Activated CD4-positive, CD25-positive, alpha-beta regulatory T cell (primary cell): ENCODE data around the gene ESRRA.
A peak's percentile ranks its signal among the peaks of the same experiment; 100 is the strongest.
"Not testable (repeated sequence)": the region's sequence is repeated elsewhere in the genome, so short reads cannot be mapped to it uniquely, and the experiment has no call there.

Experiments
- DNase-seq, 4 experiments: peaks; one replicate each; lab custom pipeline; 2025; lab: John Stamatoyannopoulos, UW

The ESRRA gene

DNA sequence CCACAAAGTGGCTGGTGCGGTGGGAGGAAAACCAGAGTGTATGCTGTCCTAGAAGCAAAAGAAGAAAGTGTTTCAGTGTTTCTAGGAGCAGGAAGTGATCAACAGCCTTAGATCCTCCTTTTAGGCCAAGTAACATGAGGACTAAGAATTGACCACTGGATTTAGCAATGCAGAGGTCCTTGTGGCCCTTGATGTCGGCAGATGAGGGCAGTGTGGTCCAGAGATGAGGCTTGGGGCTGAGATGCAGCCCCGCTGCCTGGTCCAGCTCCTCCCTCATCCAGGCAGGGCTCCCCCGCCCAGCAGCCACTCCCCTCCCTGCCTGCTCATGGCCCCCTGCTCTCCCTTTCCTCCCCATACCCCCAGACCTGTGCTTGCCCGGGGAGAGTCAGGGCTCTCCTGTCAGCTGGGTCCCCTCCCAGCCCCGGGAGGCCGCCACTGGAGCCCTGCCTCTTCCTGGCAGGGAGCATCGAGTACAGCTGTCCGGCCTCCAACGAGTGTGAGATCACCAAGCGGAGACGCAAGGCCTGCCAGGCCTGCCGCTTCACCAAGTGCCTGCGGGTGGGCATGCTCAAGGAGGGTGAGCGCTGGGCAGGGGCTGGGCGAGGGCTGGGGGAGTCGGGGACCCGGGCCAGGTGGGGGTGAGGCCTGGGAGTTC, 8.3 kb downstream of the ESRRA start:
- DNase-seq = no peak

DNA sequence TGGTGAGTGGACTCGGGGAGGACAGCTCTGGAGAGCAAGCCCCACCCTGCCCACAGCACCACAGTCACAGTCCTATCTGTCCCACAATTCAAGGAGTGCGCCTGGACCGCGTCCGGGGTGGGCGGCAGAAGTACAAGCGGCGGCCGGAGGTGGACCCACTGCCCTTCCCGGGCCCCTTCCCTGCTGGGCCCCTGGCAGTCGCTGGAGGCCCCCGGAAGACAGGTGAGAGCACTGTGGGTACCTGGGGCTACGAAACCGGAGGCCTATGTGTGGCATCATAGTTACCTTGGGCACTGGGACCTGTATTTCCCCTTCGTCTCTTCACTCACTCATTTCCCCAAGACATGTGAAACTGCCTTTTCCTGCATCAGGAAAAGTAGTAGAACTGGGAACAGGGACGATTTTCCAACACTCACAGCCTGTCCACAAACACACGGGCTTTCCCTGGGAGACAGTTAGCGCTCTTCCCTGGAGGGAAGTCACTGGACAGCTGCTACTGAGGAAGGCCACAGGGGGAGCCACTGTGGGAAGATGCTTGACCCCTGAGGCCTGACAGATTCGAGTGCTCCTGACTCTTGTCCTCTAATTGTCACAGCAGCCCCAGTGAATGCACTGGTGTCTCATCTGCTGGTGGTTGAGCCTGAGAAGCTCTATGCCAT, 9.0 kb downstream of the ESRRA start:
- no peak for DNase-seq

DNA sequence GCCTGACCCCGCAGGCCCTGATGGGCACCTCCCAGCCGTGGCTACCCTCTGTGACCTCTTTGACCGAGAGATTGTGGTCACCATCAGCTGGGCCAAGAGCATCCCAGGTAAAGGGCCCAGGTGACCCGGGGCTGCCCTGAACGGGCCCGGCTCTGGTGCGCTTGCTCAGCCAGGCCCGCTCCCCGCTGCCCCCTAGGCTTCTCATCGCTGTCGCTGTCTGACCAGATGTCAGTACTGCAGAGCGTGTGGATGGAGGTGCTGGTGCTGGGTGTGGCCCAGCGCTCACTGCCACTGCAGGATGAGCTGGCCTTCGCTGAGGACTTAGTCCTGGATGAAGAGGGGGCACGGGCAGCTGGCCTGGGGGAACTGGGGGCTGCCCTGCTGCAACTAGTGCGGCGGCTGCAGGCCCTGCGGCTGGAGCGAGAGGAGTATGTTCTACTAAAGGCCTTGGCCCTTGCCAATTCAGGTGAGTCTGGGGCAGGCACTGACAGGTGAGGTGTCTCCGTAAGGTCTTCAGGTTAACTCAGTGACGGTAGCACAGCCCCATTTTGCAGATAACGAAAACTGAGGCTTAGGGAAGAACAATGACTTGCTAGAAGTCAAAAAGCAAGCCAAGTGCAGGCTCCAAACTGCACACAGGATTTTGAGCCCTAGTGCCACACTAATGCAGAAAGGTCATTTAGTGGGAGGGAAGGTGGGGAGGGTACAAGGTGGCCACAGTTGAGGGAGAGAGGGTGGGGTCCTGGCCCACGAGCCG, 9.7 kb downstream of the ESRRA start:
- DNase-seq = no peak

DNA sequence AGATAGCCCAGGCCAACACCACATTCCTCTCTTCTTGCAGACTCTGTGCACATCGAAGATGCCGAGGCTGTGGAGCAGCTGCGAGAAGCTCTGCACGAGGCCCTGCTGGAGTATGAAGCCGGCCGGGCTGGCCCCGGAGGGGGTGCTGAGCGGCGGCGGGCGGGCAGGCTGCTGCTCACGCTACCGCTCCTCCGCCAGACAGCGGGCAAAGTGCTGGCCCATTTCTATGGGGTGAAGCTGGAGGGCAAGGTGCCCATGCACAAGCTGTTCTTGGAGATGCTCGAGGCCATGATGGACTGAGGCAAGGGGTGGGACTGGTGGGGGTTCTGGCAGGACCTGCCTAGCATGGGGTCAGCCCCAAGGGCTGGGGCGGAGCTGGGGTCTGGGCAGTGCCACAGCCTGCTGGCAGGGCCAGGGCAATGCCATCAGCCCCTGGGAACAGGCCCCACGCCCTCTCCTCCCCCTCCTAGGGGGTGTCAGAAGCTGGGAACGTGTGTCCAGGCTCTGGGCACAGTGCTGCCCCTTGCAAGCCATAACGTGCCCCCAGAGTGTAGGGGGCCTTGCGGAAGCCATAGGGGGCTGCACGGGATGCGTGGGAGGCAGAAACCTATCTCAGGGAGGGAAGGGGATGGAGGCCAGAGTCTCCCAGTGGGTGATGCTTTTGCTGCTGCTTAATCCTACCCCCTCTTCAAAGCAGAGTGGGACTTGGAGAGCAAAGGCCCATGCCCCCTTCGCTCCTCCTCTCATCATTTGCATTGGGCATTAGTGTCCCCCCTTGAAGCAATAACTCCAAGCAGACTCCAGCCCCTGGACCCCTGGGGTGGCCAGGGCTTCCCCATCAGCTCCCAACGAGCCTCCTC, 10.6 kb downstream of the ESRRA start:
- DNase-seq = not testable (repeated sequence)

DNA sequence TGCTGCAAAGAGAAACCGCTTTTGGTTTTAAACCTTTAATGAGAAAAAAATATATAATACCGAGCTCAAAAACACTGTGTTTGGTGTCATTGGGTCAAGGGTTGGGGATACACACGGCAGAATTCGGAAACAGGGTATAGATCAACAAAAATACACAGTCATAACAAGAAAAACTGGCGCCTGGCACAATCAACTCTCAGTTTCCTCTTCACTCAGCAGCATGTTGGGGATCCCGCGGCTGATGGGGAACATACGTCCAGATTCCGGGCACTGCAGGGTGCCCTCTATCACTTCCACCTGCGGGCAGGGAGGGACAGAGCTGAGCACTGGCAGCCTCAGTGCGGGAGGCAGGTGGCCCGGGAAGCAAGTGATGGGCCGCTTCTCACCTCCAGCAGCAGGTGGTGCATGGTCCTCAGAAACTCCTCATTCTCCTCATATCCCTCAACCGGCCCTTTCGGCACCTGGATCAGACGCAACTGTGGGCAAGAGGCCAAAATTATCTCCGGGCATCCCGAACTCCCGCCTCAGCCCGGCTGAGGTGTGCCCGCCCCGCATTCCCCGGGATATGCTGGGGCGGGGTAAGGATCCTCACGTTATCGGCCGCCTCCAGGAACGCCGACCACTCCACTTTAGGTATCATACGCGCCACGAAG, 11.5 kb downstream of the ESRRA start:
- no peak for DNase-seq

DNA sequence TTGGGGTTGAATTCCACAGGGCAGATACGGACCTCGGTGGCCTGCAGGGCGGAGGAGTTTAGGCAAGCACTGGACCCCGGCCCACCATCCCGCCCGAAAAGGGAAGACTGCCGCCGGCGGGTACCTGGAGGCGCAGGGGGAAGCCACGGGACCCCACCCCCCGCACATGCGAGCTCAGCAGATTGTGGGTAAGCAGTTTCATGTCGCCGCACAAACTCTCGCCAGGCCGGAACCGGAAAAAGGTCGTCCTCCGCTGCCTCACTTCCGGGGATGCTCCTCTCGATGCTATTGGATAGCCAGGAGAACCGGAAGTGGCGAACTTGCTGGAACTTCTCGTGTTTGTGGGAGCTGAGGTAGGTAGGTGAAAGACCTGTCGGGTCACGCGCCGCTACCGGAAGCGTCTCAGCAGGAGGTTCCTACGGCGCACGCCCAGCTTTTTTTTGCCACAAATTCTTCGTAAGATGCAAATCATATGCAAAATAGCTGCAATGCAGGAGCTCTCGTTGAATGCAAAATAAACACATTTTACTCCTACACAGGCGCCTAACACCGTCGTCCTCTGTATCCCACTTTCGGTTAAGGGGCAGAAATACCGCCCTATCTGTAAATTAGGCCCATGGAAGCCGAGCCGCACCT, 12.1 kb downstream of the ESRRA start, which contains the start of gene TRMT112:
TRMT112 (minus strand) TSS at position 235 of the 636 bp plus-strand sequence; CDS start at position 202, 33 bp downstream.
- peak; percentile 84 to 94 (median 90) for DNase-seq

DNA sequence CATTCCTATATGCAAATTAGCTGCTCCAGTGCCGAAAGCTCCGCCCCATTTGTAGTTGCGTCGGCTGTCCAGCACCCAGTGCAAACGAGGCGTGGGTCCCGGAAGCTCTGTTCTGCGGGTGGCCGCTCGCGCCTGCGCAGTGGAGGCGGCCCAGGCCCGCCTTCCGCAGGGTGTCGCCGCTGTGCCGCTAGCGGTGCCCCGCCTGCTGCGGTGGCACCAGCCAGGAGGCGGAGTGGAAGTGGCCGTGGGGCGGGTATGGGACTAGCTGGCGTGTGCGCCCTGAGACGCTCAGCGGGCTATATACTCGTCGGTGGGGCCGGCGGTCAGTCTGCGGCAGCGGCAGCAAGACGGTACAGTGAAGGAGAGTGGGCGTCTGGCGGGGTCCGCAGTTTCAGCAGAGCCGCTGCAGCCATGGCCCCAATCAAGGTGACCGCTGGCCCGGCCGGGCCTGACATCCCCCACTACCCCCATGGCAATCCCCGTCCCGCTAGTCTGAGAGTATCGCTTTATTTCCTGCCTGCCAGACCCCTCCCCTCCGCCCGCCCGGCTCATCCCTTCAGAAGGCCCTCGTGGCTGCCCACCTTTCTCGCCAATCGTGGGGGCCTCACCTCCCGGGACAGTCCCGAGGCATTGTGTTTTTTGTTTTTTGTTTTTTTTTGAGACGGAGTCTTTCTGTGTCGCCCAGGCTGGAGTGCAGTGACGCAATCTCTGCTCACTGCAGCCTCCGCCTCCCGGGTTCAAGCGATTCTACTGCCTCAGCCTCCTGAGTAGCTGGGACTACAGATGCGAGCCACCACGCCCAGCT, 12.8 kb downstream of the ESRRA start, which contains the start of gene PRDX5:
PRDX5 (plus strand) TSS at position 161 of the 805 bp plus-strand sequence; CDS start at position 256, 95 bp downstream.
- DNase-seq = peak; percentile 78 to 93 (median 89)

DNA sequence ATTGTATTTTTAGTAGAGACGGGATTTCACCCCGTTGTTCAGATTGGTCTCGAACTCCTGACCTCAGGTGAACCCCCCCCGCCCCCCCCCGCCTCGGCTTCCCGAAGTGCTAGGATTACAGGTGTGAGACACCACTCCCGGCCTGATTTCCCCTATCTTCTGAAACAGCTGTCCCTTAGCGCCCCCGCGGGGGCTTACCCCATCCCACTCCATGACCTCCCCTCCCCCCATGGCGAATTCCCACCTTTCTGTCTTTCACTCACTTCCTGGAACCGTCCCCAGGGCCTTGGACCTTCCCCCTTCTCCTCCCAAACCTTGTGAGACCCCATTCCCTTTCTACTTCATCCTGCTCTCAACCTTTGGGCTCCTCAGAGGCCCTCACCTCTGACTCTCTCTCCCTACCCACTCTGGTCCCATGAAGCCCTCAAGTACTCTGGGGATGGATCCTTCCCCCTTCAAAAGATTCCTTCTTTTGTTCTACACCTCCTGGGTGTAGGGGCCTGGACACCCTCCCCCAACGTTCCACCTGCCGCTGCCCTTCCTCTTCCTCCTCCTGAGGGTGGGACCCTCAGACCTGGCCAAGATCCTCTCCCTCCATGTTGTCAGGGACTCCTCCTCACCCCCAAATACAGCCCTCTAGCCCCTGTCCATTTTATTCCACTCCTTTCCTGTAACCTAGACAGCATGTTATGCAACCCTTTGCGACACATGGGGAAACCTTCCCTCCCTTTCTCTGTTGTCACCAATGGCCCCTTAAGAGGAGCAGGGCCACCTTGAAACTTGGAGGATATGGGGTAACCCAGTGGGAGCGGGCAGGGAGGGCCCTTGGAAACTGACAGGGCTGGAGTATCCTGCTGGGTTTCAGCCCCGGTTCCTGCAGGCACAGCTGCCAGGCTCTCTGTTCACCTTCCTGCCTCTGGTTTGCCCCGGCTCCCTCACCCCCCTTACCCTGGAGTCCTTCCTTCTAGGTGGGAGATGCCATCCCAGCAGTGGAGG, 13.7 kb downstream of the ESRRA start:
- DNase-seq = no peak

DNA sequence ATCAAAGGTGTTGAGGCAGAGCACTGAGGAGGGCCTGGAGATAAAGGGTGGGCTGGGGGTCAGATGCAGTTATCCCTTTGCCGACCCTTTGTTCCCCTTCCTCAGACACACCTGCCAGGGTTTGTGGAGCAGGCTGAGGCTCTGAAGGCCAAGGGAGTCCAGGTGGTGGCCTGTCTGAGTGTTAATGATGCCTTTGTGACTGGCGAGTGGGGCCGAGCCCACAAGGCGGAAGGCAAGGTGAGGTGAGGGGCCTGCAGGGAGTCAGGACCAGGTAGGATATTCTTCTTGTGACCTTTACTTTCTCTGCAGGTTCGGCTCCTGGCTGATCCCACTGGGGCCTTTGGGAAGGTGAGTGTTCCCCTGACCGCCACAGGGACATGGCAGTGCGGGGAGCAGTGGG, 15.2 kb downstream of the ESRRA start:
- DNase-seq = no peak

DNA sequence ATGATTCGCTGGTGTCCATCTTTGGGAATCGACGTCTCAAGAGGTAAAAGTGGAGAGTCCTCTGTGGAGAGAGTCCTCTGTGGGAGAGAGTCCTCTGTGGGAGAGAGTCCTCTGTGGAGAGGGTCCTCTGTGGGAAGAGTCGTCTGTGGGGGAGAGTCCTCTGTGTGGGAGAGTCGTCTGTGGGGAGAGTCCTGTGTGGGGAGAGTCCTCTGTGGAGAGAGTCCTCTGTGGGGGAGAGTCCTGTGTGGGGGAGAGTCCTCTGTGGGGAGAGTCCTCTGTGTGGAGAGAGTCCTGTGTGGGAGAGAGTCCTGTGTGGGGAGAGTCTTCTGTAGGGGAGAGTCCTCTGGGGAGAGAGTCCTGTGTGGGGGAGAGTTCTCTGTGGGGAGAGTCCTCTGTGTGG, 15.7 kb downstream of the ESRRA start:
- DNase-seq = no peak

DNA sequence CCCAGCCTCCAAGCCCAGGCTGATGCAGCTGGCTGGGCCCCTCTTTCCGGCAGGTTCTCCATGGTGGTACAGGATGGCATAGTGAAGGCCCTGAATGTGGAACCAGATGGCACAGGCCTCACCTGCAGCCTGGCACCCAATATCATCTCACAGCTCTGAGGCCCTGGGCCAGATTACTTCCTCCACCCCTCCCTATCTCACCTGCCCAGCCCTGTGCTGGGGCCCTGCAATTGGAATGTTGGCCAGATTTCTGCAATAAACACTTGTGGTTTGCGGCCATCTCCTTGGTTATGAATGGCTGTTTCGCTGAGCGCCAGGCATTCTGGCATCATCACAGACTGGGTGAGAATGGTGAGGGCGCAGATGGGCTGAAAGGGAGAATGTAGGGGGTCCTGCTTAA, 16.2 kb downstream of the ESRRA start:
- no peak for DNase-seq

DNA sequence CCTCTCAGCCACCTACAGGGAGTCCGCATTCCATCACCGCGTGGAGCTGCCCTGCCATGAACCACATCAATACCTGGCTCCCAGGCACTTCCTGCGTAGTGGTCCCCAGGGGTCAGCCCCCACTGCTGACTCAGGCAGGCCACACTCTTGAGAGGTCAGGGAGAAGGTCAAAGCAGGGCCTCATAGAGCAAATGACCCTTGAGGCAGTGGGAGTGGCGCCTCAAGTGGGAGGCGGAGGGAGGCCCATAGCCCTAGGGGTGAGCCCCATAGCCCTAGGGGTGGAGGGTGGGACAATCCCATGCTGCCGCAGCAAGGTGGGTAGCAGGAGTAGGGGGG, 17.6 kb downstream of the ESRRA start:
- DNase-seq = no peak

DNA sequence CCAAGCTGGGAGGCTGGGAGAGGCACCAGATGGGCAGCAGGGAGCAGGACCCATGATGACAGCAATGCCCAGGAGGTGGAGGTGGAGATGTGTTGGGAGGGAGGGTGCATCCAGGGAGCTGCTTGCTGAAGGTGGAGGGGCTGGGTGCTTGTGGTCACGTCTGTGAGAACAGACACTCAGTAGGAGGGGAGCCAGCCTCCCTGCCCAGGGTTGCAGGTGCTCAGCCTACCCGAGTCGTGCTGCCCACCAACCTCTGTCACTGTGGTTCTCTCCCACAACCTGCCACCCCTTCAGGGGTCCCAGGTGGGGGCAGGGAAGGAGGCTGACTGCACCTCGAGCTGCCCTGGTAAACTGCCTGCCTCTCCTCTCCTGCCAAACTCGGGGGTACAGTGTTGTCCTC, 18.0 kb downstream of the ESRRA start:
- no peak for DNase-seq

DNA sequence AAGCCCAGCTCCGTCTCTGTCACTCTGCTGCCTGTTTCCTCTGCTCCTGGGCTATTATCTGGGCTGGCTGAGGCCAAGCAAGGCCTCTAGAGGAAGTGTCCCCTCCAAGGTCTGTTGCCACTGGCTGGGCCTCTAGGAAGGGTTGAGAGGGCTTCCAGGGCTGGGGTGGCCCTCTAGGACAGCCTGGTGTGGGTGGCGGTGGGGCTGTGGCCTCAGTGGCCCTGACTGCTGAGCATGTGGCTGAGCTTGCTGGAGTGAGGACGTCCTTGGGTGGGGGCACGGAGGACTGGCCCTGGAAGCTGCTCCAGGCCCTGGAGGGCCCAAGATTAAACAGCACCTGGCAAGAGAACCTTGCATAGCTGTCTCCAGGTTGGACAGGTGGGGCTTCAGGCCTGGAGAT, 18.7 kb downstream of the ESRRA start:
- not testable (repeated sequence) for DNase-seq

DNA sequence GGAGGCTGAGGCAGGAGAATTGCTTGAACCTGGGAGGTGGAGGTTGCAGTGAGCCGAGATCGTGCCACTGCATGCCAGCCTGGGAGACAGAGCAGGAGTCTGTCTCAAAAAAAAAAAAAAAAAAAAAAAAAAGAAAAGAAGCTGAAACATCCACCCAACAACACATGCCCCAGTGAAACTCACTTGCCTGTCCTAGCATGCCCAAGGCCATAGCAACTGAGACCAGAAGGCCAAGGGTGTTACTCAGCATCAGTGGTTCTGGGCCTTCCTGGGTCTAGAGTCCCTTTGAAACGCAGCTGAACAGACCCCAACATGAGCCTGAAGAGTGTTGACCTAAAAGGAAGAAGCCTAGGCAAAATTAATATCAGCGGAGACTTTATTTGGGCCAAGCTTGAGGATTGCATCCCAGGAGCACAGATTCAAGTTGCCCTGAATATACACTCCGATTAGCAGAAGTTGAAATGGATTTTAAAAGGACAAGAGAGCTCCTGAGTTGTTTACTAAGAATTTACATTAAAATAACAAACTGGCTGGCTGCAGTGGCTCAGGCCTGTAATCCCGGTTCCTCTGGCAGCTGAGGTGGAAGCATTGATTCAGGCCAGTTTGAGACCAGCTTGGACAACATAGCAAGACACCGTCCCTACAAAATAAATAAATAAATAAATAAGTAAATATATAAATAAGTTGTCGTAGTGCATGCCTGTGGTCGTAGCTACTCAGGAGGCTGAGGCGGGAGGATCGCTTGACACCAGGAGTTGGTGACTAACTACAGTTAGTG, 19.6 kb downstream of the ESRRA start:
- no peak for DNase-seq

DNA sequence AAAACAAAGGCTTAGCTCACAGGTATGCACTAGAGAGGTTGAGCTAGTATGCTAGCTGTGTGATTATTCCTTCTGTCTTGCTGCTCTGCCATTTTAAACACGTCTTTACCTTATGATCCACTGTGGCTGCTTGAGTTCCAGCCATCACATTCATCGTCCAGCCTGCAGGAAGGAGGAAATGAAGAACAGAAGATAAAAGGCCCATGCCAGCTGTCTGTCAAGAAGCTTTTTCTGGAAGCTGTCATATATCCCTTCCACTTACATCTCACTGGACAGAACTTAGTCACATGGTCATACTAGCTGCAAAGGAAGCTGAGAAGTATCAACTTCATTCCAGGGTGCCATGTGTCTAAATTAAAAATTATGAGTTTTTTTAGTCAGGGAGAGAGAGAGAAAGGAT, 22.1 kb downstream of the ESRRA start:
- DNase-seq = no peak

DNA sequence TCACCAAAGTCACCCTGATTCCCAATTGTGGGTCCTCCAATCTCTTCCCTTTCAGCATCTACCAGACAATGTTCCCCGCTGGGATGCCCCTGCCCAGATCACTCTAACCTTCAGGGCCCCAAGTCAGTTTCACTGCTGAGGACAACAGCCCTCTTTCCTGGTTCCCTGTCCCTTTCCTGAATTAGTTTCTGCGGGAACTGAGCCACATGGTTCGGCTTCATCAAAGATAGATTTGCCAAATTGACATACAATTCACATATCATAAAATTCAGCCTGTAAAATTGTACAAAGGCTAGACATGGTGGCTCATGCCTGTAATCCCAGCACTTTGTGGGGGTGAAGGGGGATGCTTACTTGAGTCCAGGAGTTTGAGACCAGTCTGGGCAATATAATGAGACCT, 22.7 kb downstream of the ESRRA start:
- DNase-seq = no peak

DNA sequence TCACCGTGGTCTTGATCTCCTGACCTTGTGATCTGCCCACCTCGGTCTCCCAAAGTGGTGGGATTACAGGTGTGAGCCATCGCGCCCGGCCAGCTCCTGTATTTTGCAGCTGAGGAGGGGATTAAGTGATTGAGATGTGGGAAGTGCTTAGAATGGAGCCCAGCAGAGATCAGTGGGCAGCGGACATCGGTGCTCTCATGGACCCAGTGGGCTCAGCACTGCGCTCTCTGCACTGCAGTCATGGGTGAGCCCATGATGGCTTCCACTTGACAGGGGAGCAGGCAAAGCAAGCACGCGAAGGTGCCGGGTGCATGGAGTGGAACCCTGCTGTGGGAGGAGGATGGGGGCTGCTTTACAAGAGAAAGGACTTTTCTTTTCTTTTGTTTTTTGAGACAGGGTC, 25.6 kb downstream of the ESRRA start:
- DNase-seq = no peak
